Osteocyte (in vitro differentiated cells): Measurements from ENCODE around the gene MED26. TPM values are rescaled to one million over a fixed set of nuclear protein-coding genes. Genes with fewer than 3 reads are reported as not detected.

ENCODE experiments used
- DNase-seq: peaks from one replicate; pipeline ENCODE4 v3.0.0; 2021; ENCODE audit warnings: mixed read lengths; ENCODE audit not compliant: unreplicated experiment; ENCODE audit errors: extremely low spot score
- H3K27ac Mint-ChIP-seq: one replicate; pipeline ENCODE4 v1.8.0; 2021; ENCODE audit warnings: mild to moderate bottlenecking, mixed read lengths; ENCODE audit not compliant: unreplicated experiment
- H3K27me3 Mint-ChIP-seq: one replicate; pipeline ENCODE4 v1.8.0; 2021; ENCODE audit warnings: mixed read lengths; ENCODE audit not compliant: unreplicated experiment
- H3K36me3 Mint-ChIP-seq: one replicate; pipeline ENCODE4 v1.8.0; 2021; ENCODE audit warnings: mixed read lengths; ENCODE audit not compliant: unreplicated experiment
- H3K4me1 Mint-ChIP-seq: one replicate; pipeline ENCODE4 v1.8.0; 2021; ENCODE audit warnings: mixed read lengths; ENCODE audit not compliant: unreplicated experiment
- H3K4me3 Mint-ChIP-seq: one replicate; pipeline ENCODE4 v1.8.0; 2021; ENCODE audit warnings: mild to moderate bottlenecking, moderate library complexity, mixed read lengths; ENCODE audit not compliant: unreplicated experiment
- H3K9me3 Mint-ChIP-seq: one replicate; pipeline ENCODE4 v1.8.0; 2021; ENCODE audit warnings: mixed read lengths; ENCODE audit not compliant: unreplicated experiment
- total RNA-seq: library from RNA; stranded (reverse); gene quantifications from 2 replicates; pipeline ENCODE4 v1.2.1, GENCODE V29; 2021
- TF ChIP-seq, protein P1 (sequence below): fragments of 200-600 bp; sonication (generic); IDR thresholded peaks from 2 replicates; pipeline ENCODE4 v1.5.0; 2021; ENCODE audit warnings: antibody characterized with exemption, mild to moderate bottlenecking, moderate library complexity

The MED26 gene
- total RNA-seq, 1 donor from 2014 or later = 9.5 TPM

DNA sequence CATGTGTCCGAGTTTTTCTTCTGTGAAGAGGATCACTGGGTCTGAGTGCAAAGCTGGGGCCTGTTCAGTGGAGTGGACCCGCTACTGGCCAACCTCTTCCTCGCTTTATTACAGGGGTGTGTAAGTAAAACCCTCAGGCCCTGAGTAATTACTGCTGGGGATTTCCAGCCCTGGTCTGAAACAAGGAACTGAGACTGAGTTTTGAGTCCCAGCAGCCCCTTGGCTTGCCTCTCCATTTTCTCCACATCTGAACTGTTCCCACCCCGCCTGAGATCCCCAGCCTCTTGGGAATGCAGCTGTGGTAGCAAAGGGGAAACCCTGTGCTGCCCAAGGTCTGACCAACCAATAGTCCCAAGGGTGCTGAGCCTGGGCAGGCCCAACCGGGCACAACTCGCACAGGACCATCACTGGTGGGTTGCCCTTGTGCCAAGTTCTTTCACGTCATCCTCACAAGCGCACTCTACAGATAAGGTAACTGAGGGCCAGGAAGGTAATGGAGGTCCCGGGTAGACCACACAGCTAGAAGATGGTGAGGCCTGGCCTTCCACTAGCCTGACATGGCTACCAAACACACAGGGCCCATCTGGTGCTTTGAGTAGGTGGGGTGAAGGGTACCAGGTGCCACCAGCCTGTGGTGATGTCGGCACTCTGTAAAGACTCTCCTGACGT, 42.1 kb downstream of the MED26 start:
- H3K27me3 Mint-ChIP-seq = no peaks in the 10 kb centered on the region
- DNase-seq = no peak
- peaks cover 72% of the 10 kb centered on the region for H3K4me1 Mint-ChIP-seq
- TF ChIP-seq, protein P1, sequence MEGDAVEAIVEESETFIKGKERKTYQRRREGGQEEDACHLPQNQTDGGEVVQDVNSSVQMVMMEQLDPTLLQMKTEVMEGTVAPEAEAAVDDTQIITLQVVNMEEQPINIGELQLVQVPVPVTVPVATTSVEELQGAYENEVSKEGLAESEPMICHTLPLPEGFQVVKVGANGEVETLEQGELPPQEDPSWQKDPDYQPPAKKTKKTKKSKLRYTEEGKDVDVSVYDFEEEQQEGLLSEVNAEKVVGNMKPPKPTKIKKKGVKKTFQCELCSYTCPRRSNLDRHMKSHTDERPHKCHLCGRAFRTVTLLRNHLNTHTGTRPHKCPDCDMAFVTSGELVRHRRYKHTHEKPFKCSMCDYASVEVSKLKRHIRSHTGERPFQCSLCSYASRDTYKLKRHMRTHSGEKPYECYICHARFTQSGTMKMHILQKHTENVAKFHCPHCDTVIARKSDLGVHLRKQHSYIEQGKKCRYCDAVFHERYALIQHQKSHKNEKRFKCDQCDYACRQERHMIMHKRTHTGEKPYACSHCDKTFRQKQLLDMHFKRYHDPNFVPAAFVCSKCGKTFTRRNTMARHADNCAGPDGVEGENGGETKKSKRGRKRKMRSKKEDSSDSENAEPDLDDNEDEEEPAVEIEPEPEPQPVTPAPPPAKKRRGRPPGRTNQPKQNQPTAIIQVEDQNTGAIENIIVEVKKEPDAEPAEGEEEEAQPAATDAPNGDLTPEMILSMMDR = no peak
- no peaks in the 10 kb centered on the region for H3K36me3 Mint-ChIP-seq
- H3K9me3 Mint-ChIP-seq = no peaks in the 10 kb centered on the region
- H3K27ac Mint-ChIP-seq = peak overlapping the region; percentile 89
- H3K4me3 Mint-ChIP-seq = no peak overlapping the region

GRCh38 chr19:16585094-16585801, 42.8 kb downstream of the MED26 start:
- Mint-ChIP-seq H3K27me3 (no peaks in the 10 kb centered on the region), H3K36me3 (no peaks in the 10 kb centered on the region), H3K27ac (peak overlapping the region; percentile 89), H3K4me1 (peaks cover 71% of the 10 kb centered on the region), H3K4me3 (no peak overlapping the region), H3K9me3 (no peaks in the 10 kb centered on the region)
- TF ChIP-seq, protein P1 = no peak
- no peak for DNase-seq

- H3K9me3 Mint-ChIP-seq = no peaks in the 10 kb centered on the region
- peak overlapping the region; percentile 58 for H3K4me3 Mint-ChIP-seq
- no peaks in the 10 kb centered on the region for H3K27me3 Mint-ChIP-seq
- TF ChIP-seq, protein P1 = no peak
- no peaks in the 10 kb centered on the region for H3K36me3 Mint-ChIP-seq
- H3K4me1 Mint-ChIP-seq = peaks cover 66% of the 10 kb centered on the region
- peak overlapping the region; percentile 89 for H3K27ac Mint-ChIP-seq
- no peak for DNase-seq
Measured at GRCh38 chr19:16584248-16585093, 43.5 kb downstream of the MED26 start.

- Mint-ChIP-seq H3K27me3 (no peaks in the 10 kb centered on the region), H3K36me3 (peaks cover 3% of the 10 kb centered on the region), H3K4me1 (peaks cover 50% of the 10 kb centered on the region), H3K9me3 (no peaks in the 10 kb centered on the region), H3K4me3 (no peak overlapping the region), H3K27ac (peak overlapping the region; percentile 89)
- DNase-seq = no peak
- TF ChIP-seq, protein P1 = no peak
Measured at GRCh38 chr19:16582486-16583261, 45.3 kb downstream of the MED26 start.
